Stimulated activated CD8-positive, alpha-beta memory T cell treated with anti-CD3 and anti-CD28 coated beads, Interleukin-15, amount 100 ng/mL, for 1 hour (primary cell): Measurements from ENCODE around the gene NEURL3.
"Not testable (repeated sequence)": the region's sequence is repeated elsewhere in the genome, so short reads cannot be mapped to it uniquely, and the experiment has no call there.

Experiments used
- DNase-seq: peaks from one replicate; pipeline ENCODE4 v3.0.0-alpha.2; 2020; ENCODE audit warnings: low read depth

NEURL3 gene

GRCh38 chr2:96485350-96485749 lies 19.8 kb downstream of the NEURL3 start:
- DNase-seq, result no peak

GRCh38 chr2:96484091-96484490 lies 21.1 kb downstream of the NEURL3 start:
- DNase-seq, result no peak

GRCh38 chr2:96477458-96477857 lies 27.7 kb downstream of the NEURL3 start:
- no peak for DNase-seq

GRCh38 chr2:96471772-96472171 lies 33.4 kb downstream of the NEURL3 start:
- no peak for DNase-seq

GRCh38 chr2:96470636-96471035 lies 34.5 kb downstream of the NEURL3 start:
- peak; percentile 26 for DNase-seq

- DNase-seq, result no peak
These were observed 35.0 kb downstream of the NEURL3 start for GRCh38 chr2:96470109-96470508.

- no peak for DNase-seq
These were observed 36.3 kb downstream of the NEURL3 start for GRCh38 chr2:96468904-96469303.

- DNase-seq, result no peak
These were observed 40.5 kb downstream of the NEURL3 start for GRCh38 chr2:96464651-96465050.

- DNase-seq, result no peak
These were observed 41.1 kb downstream of the NEURL3 start for GRCh38 chr2:96464061-96464460.

- DNase-seq, result no peak
These were observed 42.0 kb downstream of the NEURL3 start for GRCh38 chr2:96463119-96463518.

- not testable (repeated sequence) for DNase-seq
These were observed 43.5 kb downstream of the NEURL3 start for GRCh38 chr2:96461616-96462015.

GRCh38 chr2:96452053-96452452 lies 53.1 kb downstream of the NEURL3 start:
- no peak for DNase-seq

- no peak for DNase-seq
These were observed 55.5 kb downstream of the NEURL3 start for GRCh38 chr2:96449637-96450036.

- DNase-seq, result no peak
These were observed 56.0 kb downstream of the NEURL3 start for GRCh38 chr2:96449174-96449573.

GRCh38 chr2:96447726-96448125 lies 57.4 kb downstream of the NEURL3 start:
- no peak for DNase-seq
